DND-41 (cell line): ENCODE measurements around the gene TPD52L2.

ENCODE experiments used
- ATAC-seq: fragments of 200-7000 bp; cut with Tn5 transposase; 3 replicates; pipeline ENCODE4 v1.9.1; 2021; ENCODE audit warnings: low read depth; ENCODE audit not compliant: insufficient read depth
- DNase-seq: peaks from one replicate; pipeline ENCODE4 v3.0.0-alpha.2; 2020
- H2AFZ ChIP-seq: 2 replicates; pipeline ENCODE4 v1.6.0; 2012; ENCODE audit warnings: low read depth, low read length
- H3K27ac ChIP-seq: 2 replicates; pipeline ENCODE4 v1.5.1; 2012; ENCODE audit warnings: low read length, inconsistent platforms
- H3K27me3 ChIP-seq: fragments of 200-600 bp; sonication (generic); 2 replicates; pipeline ENCODE4 v1.6.0; 2012; ENCODE audit warnings: low read length, mild to moderate bottlenecking, inconsistent platforms; ENCODE audit not compliant: insufficient read depth, poor library complexity
- H3K36me3 ChIP-seq: 2 replicates; pipeline ENCODE4 v1.5.1; 2012; ENCODE audit warnings: low read length, inconsistent platforms; ENCODE audit not compliant: insufficient read depth
- H3K4me1 ChIP-seq: 2 replicates; pipeline ENCODE4 v1.5.1; 2012; ENCODE audit warnings: mild to moderate bottlenecking, low read length; ENCODE audit not compliant: insufficient read depth
- H3K4me2 ChIP-seq: 2 replicates; pipeline ENCODE4 v1.6.0; 2012; ENCODE audit warnings: mild to moderate bottlenecking, moderate library complexity, low read length, inconsistent platforms; ENCODE audit not compliant: insufficient read depth
- H3K4me3 ChIP-seq, 2 experiments: fragments of 200-600 bp in 1 of 2; shearing (Covaris generic) in 1 of 2; 2 replicates each; pipeline ENCODE4 v1.5.1; 2012 to 2016; ENCODE audit warnings: inconsistent platforms in 2 of 2, low read length in 2 of 2, mild to moderate bottlenecking in 2 of 2, low read depth in 1 of 2, moderate library complexity in 1 of 2
- H3K79me2 ChIP-seq: 2 replicates; pipeline ENCODE4 v1.6.0; 2012; ENCODE audit warnings: low read length, inconsistent platforms; ENCODE audit not compliant: insufficient read depth
- H3K9ac ChIP-seq: 2 replicates; pipeline ENCODE4 v1.6.0; 2012; ENCODE audit warnings: low read depth, mild to moderate bottlenecking, inconsistent platforms, low read length, moderate library complexity
- H3K9me3 ChIP-seq: 2 replicates; pipeline ENCODE4 v1.5.1; 2012; ENCODE audit warnings: low read length, moderate library complexity, mild to moderate bottlenecking, inconsistent platforms; ENCODE audit not compliant: insufficient read depth, severe bottlenecking
- H4K20me1 ChIP-seq: 2 replicates; pipeline ENCODE4 v1.6.0; 2012; ENCODE audit warnings: low read length; ENCODE audit not compliant: insufficient read depth
- EZH2 ChIP-seq: IDR thresholded peaks from 3 replicates; pipeline ENCODE4 v1.6.1; 2012; ENCODE audit warnings: borderline replicate concordance, low read depth, mild to moderate bottlenecking, moderate library complexity, low read length, inconsistent platforms; ENCODE audit not compliant: severe bottlenecking
- TF ChIP-seq, protein P1 (sequence below): IDR thresholded peaks from 2 replicates; pipeline ENCODE4 v1.5.1; 2012; ENCODE audit warnings: borderline replicate concordance, low read length, moderate library complexity, mild to moderate bottlenecking; ENCODE audit not compliant: poor library complexity, severe bottlenecking; ENCODE audit errors: extremely low read depth

TPD52L2 gene

DNA sequence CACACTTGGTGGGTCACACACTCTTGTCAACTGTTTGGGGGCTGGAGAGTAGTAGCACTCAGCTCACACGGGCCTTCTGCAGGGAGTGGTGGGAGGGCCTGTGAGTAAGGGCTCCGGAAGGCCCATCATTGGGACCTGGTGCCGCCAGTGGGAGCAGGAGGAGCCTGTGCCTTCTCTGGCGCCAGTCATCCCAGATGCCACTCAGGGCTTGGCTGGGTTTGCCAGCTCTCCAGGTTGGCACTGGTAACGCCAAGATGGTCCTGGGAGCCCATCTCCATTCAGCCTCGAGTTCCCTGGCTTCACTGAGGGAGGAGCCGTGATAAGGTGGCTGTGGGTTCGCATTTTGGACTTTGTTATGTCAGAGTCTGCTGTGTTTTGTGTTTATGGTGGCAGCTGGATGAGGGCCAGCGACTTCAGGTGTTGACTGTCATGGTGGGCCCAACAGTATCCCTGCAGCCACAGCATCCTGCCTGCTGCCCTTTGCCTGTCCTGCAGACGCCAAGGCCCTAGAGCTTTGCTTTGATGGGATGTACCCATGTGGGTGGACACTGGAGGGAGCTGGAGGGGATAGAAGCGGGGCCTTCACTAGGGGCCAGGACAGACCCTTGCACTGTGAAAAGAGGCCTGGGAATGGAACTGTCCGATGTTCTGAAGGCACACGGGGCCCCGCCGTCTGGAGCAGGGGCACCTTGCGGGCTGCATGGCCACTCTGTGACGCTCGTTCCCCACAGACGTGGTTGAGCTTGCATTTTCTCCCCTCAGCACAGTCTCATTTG, 16.6 kb downstream of the TPD52L2 start:
- TF ChIP-seq, protein P1, sequence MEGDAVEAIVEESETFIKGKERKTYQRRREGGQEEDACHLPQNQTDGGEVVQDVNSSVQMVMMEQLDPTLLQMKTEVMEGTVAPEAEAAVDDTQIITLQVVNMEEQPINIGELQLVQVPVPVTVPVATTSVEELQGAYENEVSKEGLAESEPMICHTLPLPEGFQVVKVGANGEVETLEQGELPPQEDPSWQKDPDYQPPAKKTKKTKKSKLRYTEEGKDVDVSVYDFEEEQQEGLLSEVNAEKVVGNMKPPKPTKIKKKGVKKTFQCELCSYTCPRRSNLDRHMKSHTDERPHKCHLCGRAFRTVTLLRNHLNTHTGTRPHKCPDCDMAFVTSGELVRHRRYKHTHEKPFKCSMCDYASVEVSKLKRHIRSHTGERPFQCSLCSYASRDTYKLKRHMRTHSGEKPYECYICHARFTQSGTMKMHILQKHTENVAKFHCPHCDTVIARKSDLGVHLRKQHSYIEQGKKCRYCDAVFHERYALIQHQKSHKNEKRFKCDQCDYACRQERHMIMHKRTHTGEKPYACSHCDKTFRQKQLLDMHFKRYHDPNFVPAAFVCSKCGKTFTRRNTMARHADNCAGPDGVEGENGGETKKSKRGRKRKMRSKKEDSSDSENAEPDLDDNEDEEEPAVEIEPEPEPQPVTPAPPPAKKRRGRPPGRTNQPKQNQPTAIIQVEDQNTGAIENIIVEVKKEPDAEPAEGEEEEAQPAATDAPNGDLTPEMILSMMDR: no peak
- TF ChIP-seq EZH2: no peak
- peaks cover 37% of the 10 kb centered on the region for H4K20me1 ChIP-seq
- no peak overlapping the region for H2AFZ ChIP-seq
- H3K4me1 ChIP-seq: no peaks in the 10 kb centered on the region
- peaks cover 74% of the 10 kb centered on the region for H3K36me3 ChIP-seq
- DNase-seq (no peak), ATAC-seq (no peak)
- no peak overlapping the region for H3K9ac ChIP-seq
- H3K27ac ChIP-seq: no peak overlapping the region
- no peaks in the 10 kb centered on the region for H3K9me3 ChIP-seq
- H3K79me2 ChIP-seq: peaks cover 13% of the 10 kb centered on the region; the same call in 1 of the 2 replicates
- no peak overlapping the region for H3K4me3 ChIP-seq
- H3K4me2 ChIP-seq: no peak overlapping the region
- no peaks in the 10 kb centered on the region for H3K27me3 ChIP-seq

DNA sequence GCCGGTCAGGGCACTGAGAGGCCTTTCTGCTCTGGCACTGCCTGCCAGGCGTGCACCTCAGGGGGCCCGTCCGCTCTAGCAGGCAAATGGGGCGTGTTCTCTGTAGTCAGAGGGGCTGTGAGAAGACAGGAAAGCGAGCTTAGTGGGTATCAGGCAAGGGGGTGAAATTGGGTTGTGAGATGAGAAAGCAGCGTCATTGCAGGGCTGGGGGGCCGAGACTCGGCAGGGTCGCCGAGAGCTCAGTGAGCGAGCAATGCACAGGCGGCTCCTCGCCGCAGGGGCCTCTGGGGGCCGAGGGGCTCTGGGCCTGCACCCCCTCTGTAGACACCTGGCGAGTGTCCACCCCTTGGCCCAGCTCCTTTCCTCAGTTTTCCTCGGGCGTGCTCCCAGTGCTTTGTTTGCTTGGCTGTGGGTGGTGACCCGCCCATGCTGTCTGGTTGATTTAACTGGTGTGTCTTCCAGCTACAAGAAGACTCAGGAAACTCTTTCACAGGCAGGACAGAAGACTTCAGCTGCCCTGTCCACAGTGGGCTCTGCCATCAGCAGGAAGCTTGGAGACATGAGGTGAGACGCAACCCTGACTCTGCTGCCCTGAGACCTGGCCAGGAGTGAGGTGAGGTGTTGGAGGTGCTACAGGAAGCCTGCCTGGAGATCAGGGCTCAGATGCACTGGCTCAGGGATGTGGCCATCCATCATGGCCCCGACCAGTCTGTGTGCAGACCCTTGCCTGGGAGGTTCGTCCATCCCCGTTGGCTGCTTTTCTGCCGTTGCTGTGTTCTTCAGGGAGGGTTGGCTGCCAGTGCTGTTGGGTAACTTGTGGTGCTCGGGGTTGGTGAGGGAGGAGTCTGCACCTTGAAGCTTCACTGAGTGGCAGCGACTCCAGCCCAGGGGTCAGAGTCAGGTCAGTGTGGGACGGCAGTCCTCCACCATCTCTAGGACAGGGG, 17.5 kb downstream of the TPD52L2 start:
- H3K27ac ChIP-seq: no peak overlapping the region
- DNase-seq: no peak

DNA sequence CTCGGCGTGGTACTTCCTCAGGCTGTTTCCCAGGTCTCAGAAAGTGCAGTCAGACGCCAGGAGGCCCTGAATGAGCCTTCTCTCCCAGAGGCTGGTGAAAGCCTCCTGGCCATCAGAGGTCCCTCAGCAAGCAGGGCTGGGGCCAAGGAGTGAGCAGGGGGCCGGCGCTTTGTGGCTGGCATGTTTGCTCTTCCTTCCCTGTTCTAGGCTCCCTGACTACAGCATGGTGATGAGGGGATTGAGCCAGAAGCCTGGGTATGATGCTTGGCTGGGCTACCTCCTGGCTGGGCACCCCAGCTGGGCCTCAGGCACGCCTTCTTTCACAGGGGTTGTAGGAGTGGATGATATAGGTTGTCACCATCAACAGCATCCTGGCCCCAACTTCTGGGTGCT, 18.1 kb downstream of the TPD52L2 start:
- Histone ChIP-seq H3K27ac (no peak overlapping the region), H3K36me3 (peaks cover 75% of the 10 kb centered on the region), H2AFZ (no peak overlapping the region), H3K79me2 (peaks cover 4% of the 10 kb centered on the region; the same call in 1 of the 2 replicates), H3K4me2 (no peak overlapping the region), H4K20me1 (peaks cover 33% of the 10 kb centered on the region), H3K4me3 (no peak overlapping the region), H3K4me1 (no peaks in the 10 kb centered on the region), H3K9ac (no peak overlapping the region), H3K27me3 (no peaks in the 10 kb centered on the region), H3K9me3 (no peaks in the 10 kb centered on the region)
- TF ChIP-seq EZH2: no peak
- TF ChIP-seq, protein P1: no peak
- DNase-seq (no peak), ATAC-seq (no peak)

More for the DNA sequence above, 17.5 kb downstream of the TPD52L2 start:
- H3K4me3 ChIP-seq: no peak overlapping the region
- TF ChIP-seq, protein P1: no peak
- no peak for TF ChIP-seq EZH2
- H3K9me3 ChIP-seq: no peaks in the 10 kb centered on the region
- peaks cover 37% of the 10 kb centered on the region for H4K20me1 ChIP-seq
- no peak for ATAC-seq
- peaks cover 10% of the 10 kb centered on the region; the same call in 1 of the 2 replicates for H3K79me2 ChIP-seq
- H3K36me3 ChIP-seq: peaks cover 76% of the 10 kb centered on the region
- no peak overlapping the region for H3K4me2 ChIP-seq
- no peak overlapping the region for H3K9ac ChIP-seq
- no peaks in the 10 kb centered on the region for H3K27me3 ChIP-seq
- H3K4me1 ChIP-seq: no peaks in the 10 kb centered on the region
- no peak overlapping the region for H2AFZ ChIP-seq
